ENCODE results near the gene OGFOD3. TPM values are rescaled to one million over a fixed set of nuclear protein-coding genes. Genes with fewer than 3 reads are reported as not detected.
A peak's percentile ranks its signal among the peaks of the same experiment; 100 is the strongest.

OGFOD3 gene
- total and polyA plus RNA-seq, 9 of the 15 experiments (the other 6 are each of a cell fraction or from before 2014, with no cell fraction given), result 0.69 to 44.7 (median 18.9) TPM

- DNase-seq (ENCODE audit: extremely low read depth in 1 of 4, low spot score in 3 of 4) (no peak), ATAC-seq (no peak), FAIRE-seq (no peak)
- Histone ChIP-seq H3K9me3 (replicated peaks; ENCODE audit: control insufficient read depth, insufficient read depth, low read depth, low read length) (no peaks in the 10 kb centered on the region), H3K79me2 (ENCODE audit: control insufficient read depth, insufficient read depth, low read length) (peaks cover 3% of the 10 kb centered on the region; the same call in 2 of the 3 replicates), H2AFZ (ENCODE audit: low read depth, low read length) (no peak overlapping the region), H3K27ac (ENCODE audit: extremely low read depth, low read depth, low read length) (no peak overlapping the region), H3K27me3 (ENCODE audit: control insufficient read depth in 2 of 2, insufficient read depth in 2 of 2, low read length in 2 of 2) (no peaks in the 10 kb centered on the region), H3K9me1 (ENCODE audit: control insufficient read depth, insufficient read depth, low read length) (no peaks in the 10 kb centered on the region), H3K4me3 (no peak overlapping the region), H3K36me3 (ENCODE audit: control insufficient read depth, insufficient read depth, low read length) (peaks cover 28% of the 10 kb centered on the region; the same call in 2 of the 3 replicates), H3K9ac (ENCODE audit: insufficient read depth in 1 of 2, low read depth in 2 of 2, low read length in 2 of 2) (no peak overlapping the region; a peak in 1 of 4 replicates), H3K4me2 (ENCODE audit: insufficient read depth, low read length) (no peak overlapping the region), H3K4me1 (replicated peaks in 1 of 2; ENCODE audit: control insufficient read depth in 2 of 2, insufficient read depth in 2 of 2, low read length in 2 of 2) (peaks cover 0 to 65% of the 10 kb centered on the region in 2 experiments; a peak in 2 of 5 replicates), H4K20me1 (replicated peaks; ENCODE audit: control insufficient read depth, insufficient read depth, low read length) (no peaks in the 10 kb centered on the region)
- 90% methylated on average over 26 of the region's 40 CpGs for WGBS (ENCODE audit: insufficient coverage, low coverage, missing lambda C conversion rate)
- in situ Hi-C loops (cut with MboI) (no loop called here), intact Hi-C loops (cut with micrococcal nuclease) (no loop called here)
- POLR2A ChIA-PET, result interaction anchor here (1.4 kb wide), 1 partner anchor 13 kb away, joined by 4 read pairs; no protein-coding TSS in a partner anchor
- no TSS peak for BruUV-seq (replicated peaks)
- CTCF ChIA-PET (ENCODE audit: low intra/inter-chr PET ratio), result no interaction called here
- TF ChIP-seq ZNF436 (CRISPR knock-in tag; IDR thresholded peaks at IDR 0.05) (no peak), MBD1 (CRISPR knock-in tag; IDR thresholded peaks at IDR 0.05) (no peak), ZNF57 (CRISPR knock-in tag; IDR thresholded peaks at IDR 0.05) (no peak), POLR2G (IDR thresholded peaks at IDR 0.05; ENCODE audit: low read depth, low read length) (0 out of 2 replicates have a peak, but pooled peaks have one; percentile 31), SETDB1 (IDR thresholded peaks at IDR 0.05; ENCODE audit: low read length) (no peak), CBFA2T2 (conservative IDR thresholded peaks at IDR 0.05) (no peak)
These were observed 25.3 kb upstream of the OGFOD3 start for GRCh38 chr17:82443465-82444283.
